ENCODE data around the gene PDPN. TPM values are rescaled to one million over a fixed set of nuclear protein-coding genes. Genes with fewer than 3 reads are reported as not detected.

PDPN gene
- total and polyA plus RNA-seq, 2 of the 8 experiments (the other 6 are each of a cell fraction or from before 2014, with no cell fraction given): 44.7 to 169 TPM

DNA sequence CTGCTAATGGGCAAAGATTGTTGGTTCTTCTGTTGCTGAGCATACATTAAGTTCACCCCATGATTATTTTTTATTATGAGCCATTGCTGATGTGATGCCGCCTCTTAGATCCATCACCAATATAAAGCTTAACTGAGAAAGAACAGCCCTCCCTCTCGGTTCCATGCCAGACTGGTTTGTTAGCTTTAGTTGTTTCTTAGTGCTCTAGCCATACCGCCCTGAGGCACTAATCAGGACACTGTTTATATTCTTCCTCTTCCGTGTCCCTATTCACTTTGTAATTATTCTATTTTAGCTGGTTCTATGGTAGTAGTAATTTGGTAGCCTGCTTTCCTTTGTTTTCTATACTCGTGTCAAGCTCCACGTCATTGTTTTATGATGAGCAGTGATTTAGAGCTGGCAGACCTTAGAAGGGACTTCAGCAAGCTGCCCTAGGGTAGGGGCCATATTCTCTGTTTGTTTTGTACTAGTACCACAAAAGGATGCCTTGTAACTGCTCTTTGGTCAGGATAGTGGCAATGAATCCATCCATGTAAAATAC is 27.3 kb upstream of the PDPN start:
- no peak overlapping the region for H2AFZ ChIP-seq (ENCODE audit: low read length)

More for the DNA sequence above, 27.3 kb upstream of the PDPN start:
- ChIA-PET CTCF (ENCODE audit: partially characterized antibody) (interaction anchor here (1.0 to 3.1 kb wide), 3 partner anchors 15 to 109 kb away, joined by 3 to 16 read pairs (median 8); no protein-coding TSS in a partner anchor), POLR2A (ENCODE audit: partially characterized antibody) (no interaction called here)
- WGBS, 2 experiments (ENCODE audit: extremely low coverage in 1 of 2, insufficient coverage in 1 of 2, insufficient read length in 1 of 2, insufficient replicate concordance in 2 of 2, low coverage in 1 of 2, low lambda C conversion rate in 2 of 2, missing lambda C conversion rate in 1 of 2): 92% methylated on average over 6 of the region's 6 CpGs; no CpG with 5 or more reads in 1 of the 2 experiments
- Histone ChIP-seq H3K23me2 (ENCODE audit: low read depth, low read length) (no peaks in the 10 kb centered on the region), H3K4me1 (replicated peaks in 1 of 4; ENCODE audit: control insufficient read depth in 3 of 4, insufficient read depth in 4 of 4, low read length in 3 of 4) (no peaks in the 10 kb centered on the region), H3K18ac (ENCODE audit: extremely low read depth, low read length) (no peak overlapping the region), H3K9me3 (ENCODE audit: insufficient read depth in 2 of 2, low read depth in 1 of 2, low read length in 1 of 2) (no peaks in the 10 kb centered on the region), H2BK12ac (ENCODE audit: low read depth, low read length) (no peak overlapping the region), H3K4me2 (ENCODE audit: insufficient read depth in 1 of 2, low read depth in 2 of 2, low read length in 2 of 2) (no peak overlapping the region), H4K91ac (replicated peaks; ENCODE audit: insufficient read length, low read length) (no peak overlapping the region), H2BK120ac (replicated peaks; ENCODE audit: low read depth, low read length) (no peak overlapping the region), H4K8ac (ENCODE audit: extremely low read depth, insufficient read depth, low read length) (no peak overlapping the region), H4K5ac (ENCODE audit: insufficient read length, low read depth, low read length) (no peak overlapping the region), H3K36me3 (ENCODE audit: control insufficient read depth in 2 of 4, insufficient read depth in 4 of 4, low read length in 3 of 4) (no peaks in the 10 kb centered on the region), H3K56ac (replicated peaks; ENCODE audit: insufficient read length, low read depth, low read length) (no peak overlapping the region), H3K79me2 (ENCODE audit: control insufficient read depth in 1 of 2, insufficient read depth in 2 of 2, low read length in 2 of 2) (no peaks in the 10 kb centered on the region), H3K4ac (replicated peaks; ENCODE audit: insufficient read length, low read depth, low read length) (no peak overlapping the region), H2BK20ac (ENCODE audit: low read length) (no peak overlapping the region), H2BK15ac (ENCODE audit: low read length) (no peak overlapping the region), H3K4me3 (ENCODE audit: extremely low read depth in 1 of 4, insufficient read depth in 2 of 4, low read depth in 3 of 4, low read length in 4 of 4) (no peak overlapping the region), H3K79me1 (ENCODE audit: low read depth, low read length) (no peaks in the 10 kb centered on the region), H3K23ac (ENCODE audit: insufficient read length) (no peak overlapping the region), H3K27me3 (replicated peaks in 1 of 4; ENCODE audit: control insufficient read depth in 3 of 4, extremely low read depth in 1 of 4, insufficient read depth in 3 of 4, low read length in 3 of 4) (no peaks in the 10 kb centered on the region), H4K20me1 (replicated peaks in 1 of 2; ENCODE audit: control insufficient read depth in 1 of 2, insufficient read depth in 2 of 2, low read length in 2 of 2) (no peaks in the 10 kb centered on the region), H3K14ac (ENCODE audit: insufficient read length) (no peak overlapping the region), H3K9ac (replicated peaks in 1 of 4; ENCODE audit: extremely low read depth in 1 of 4, low read depth in 3 of 4, low read length in 3 of 4) (no peak overlapping the region), H2BK5ac (ENCODE audit: low read depth, low read length) (no peak overlapping the region), H2AK5ac (ENCODE audit: low read depth, low read length) (no peak overlapping the region), H3K27ac (ENCODE audit: low read depth, low read length) (no peak overlapping the region)
- DNase-seq (ENCODE audit: low read depth in 1 of 2, low spot score in 2 of 2) (no peak), FAIRE-seq (no peak)
- TF ChIP-seq CREB1 (IDR thresholded peaks at IDR 0.05) (no peak), ATF3 (IDR thresholded peaks at IDR 0.05; ENCODE audit: insufficient read depth, low read depth, low read length) (no peak), TAF7 (optimal IDR thresholded peaks at IDR 0.05; ENCODE audit: borderline replicate concordance, low read depth, low read length) (no peak), POLR2AphosphoS5 (IDR thresholded peaks at IDR 0.05; ENCODE audit: low read depth, low read length) (no peak), POU5F1 (IDR thresholded peaks at IDR 0.05; ENCODE audit: low read depth, low read length) (no peak), SP4 (IDR thresholded peaks at IDR 0.05; ENCODE audit: low read length) (no peak), CBX8 (IDR thresholded peaks at IDR 0.05; ENCODE audit: borderline replicate concordance, low read depth, low read length) (no peak), TBP (IDR thresholded peaks at IDR 0.05; ENCODE audit: low read depth, low read length) (no peak), SRF (IDR thresholded peaks at IDR 0.05; ENCODE audit: low read depth, low read length) (no peak)
